Naive thymus-derived CD4-positive, alpha-beta T cell (primary cell): ENCODE measurements around the gene DUOXA2. TPM values are rescaled to one million over a fixed set of nuclear protein-coding genes. Genes with fewer than 3 reads are reported as not detected.

ENCODE experiments used
- ATAC-seq: fragments of 150-1000 bp; cut with Tn5 transposase; 2 replicates; pipeline ENCODE4 v1.10.0; 2021; ENCODE audit warnings: mild to moderate bottlenecking, moderate library complexity
- CTCF ChIA-PET: fragments of 350-600 bp; sonication (Branson Sonifier 250); formaldehyde crosslinking; loops from one replicate; lab custom pipeline; 2021; ENCODE audit warnings: antibody characterized with exemption; lab: Charles Lee
- POLR2A ChIA-PET: fragments of 350-600 bp; sonication (Branson Sonifier 250); formaldehyde crosslinking; loops from one replicate; lab custom pipeline; 2021; ENCODE audit warnings: antibody characterized with exemption, inconsistent platforms; lab: Charles Lee
- DNase-seq, 9 donors: peaks; one replicate each; pipeline versions ENCODE4 v3.0.0 to v3.0.0-alpha.2; 2020 to 2022; ENCODE audit warnings: mixed read lengths in 1 of 9
- H3K27ac ChIP-seq: one replicate; pipeline ENCODE4 v1.7.0; 2013; ENCODE audit warnings: mild to moderate bottlenecking, low read depth, low read length, moderate library complexity
- H3K27me3 ChIP-seq, 2 donors: one replicate each; pipeline ENCODE4 v1.7.0; 2013; ENCODE audit warnings: low read length in 2 of 2, mild to moderate bottlenecking in 2 of 2, moderate library complexity in 2 of 2; ENCODE audit not compliant: control insufficient read depth in 2 of 2, insufficient read depth in 2 of 2
- H3K36me3 ChIP-seq, 3 experiments: 1 replicate in 2 of 3; 2 replicates in 1 of 3; pipeline ENCODE4 v1.7.0; 2013; ENCODE audit warnings: low read length in 3 of 3, mild to moderate bottlenecking in 3 of 3, moderate library complexity in 1 of 3; ENCODE audit not compliant: insufficient read depth in 3 of 3, control insufficient read depth in 2 of 3
- H3K4me1 ChIP-seq, 2 donors: one replicate each; pipeline ENCODE4 v1.7.0; 2013; ENCODE audit warnings: low read length in 2 of 2, mild to moderate bottlenecking in 2 of 2, moderate library complexity in 1 of 2; ENCODE audit not compliant: control insufficient read depth in 2 of 2, insufficient read depth in 2 of 2
- H3K4me3 ChIP-seq: 2 replicates; pipeline ENCODE4 v1.7.0; 2013; ENCODE audit warnings: mild to moderate bottlenecking, low read length
- H3K9me3 ChIP-seq, 3 experiments: 1 replicate in 2 of 3; 2 replicates in 1 of 3; pipeline ENCODE4 v1.7.0; 2013; ENCODE audit warnings: low read length in 3 of 3; ENCODE audit not compliant: control insufficient read depth in 2 of 3
- H3K27ac Mint-ChIP-seq, 9 donors: one replicate each; pipeline ENCODE4 v1.8.0; 2020 to 2022; ENCODE audit warnings: mixed read lengths in 9 of 9, mild to moderate bottlenecking in 8 of 9, moderate library complexity in 5 of 9, inconsistent platforms in 2 of 9
- H3K27me3 Mint-ChIP-seq, 5 donors: one replicate each; pipeline ENCODE4 v1.8.0; 2021 to 2022; ENCODE audit warnings: mixed read lengths in 5 of 5, mild to moderate bottlenecking in 1 of 5
- H3K36me3 Mint-ChIP-seq, 5 donors: one replicate each; pipeline ENCODE4 v1.8.0; 2020 to 2022; ENCODE audit warnings: mixed read lengths in 5 of 5, mild to moderate bottlenecking in 3 of 5, inconsistent platforms in 1 of 5
- H3K4me1 Mint-ChIP-seq, 7 donors: one replicate each; pipeline ENCODE4 v1.8.0; 2020 to 2022; ENCODE audit warnings: mixed read lengths in 7 of 7, mild to moderate bottlenecking in 3 of 7, inconsistent platforms in 1 of 7
- H3K4me3 Mint-ChIP-seq, 10 donors: one replicate each; pipeline ENCODE4 v1.8.0; 2020 to 2022; ENCODE audit warnings: mild to moderate bottlenecking in 10 of 10, mixed read lengths in 10 of 10, moderate library complexity in 6 of 10, inconsistent platforms in 2 of 10
- H3K9me3 Mint-ChIP-seq, 11 donors: one replicate each; pipeline ENCODE4 v1.8.0; 2020 to 2022; ENCODE audit warnings: mixed read lengths in 11 of 11, mild to moderate bottlenecking in 4 of 11, inconsistent platforms in 1 of 11, moderate library complexity in 1 of 11
- intact Hi-C, 2 donors: fragments of 100-400 bp; cut with micrococcal nuclease; formaldehyde crosslinking; loops; one replicate each; pipeline ENCODE4 v1.15.1; 2023
- polyA plus RNA-seq, 2 donors: library from polyadenylated mRNA; unstranded; fragments of 300-500 nt; fragmentation: Illumina TruSeq; gene quantifications; one replicate each; pipeline ENCODE4 v1.2.3, GENCODE V29; 2021
- total RNA-seq, 6 experiments: library from RNA in 5 of 6; stranded (reverse) in 5 of 6; gene quantifications; 1 replicate in 5 of 6; 2 replicates in 1 of 6; pipeline ENCODE4 v1.2.3 and lab custom pipeline; 2021 to 2026

The DUOXA2 gene
- total and polyA plus RNA-seq, 7 experiments from 2014 or later, result not detected

- CTCF ChIA-PET, result no interaction called here
- intact Hi-C loops, result no loop called here
- peaks cover 0 to 3% (median 0%) of the 10 kb centered on the region in 3 experiments for H3K36me3 ChIP-seq
- peaks cover 0 to 4% (median 0%) of the 10 kb centered on the region in 7 donors for H3K4me1 Mint-ChIP-seq
- no peak overlapping the region for H3K4me3 Mint-ChIP-seq
- no peaks in the 10 kb centered on the region for H3K4me1 ChIP-seq
- H3K27ac Mint-ChIP-seq, result no peak overlapping the region
- no peak overlapping the region for H3K4me3 ChIP-seq
- H3K27me3 ChIP-seq, result no peaks in the 10 kb centered on the region
- no peaks in the 10 kb centered on the region for H3K9me3 Mint-ChIP-seq
- H3K9me3 ChIP-seq, result no peaks in the 10 kb centered on the region
- DNase-seq, result no peak
- peaks cover 0 to 10% (median 0%) of the 10 kb centered on the region in 5 donors for H3K36me3 Mint-ChIP-seq
- H3K27me3 Mint-ChIP-seq, result peaks cover 0 to 3% (median 0%) of the 10 kb centered on the region in 5 donors
- H3K27ac ChIP-seq, result no peak overlapping the region
- no peak for ATAC-seq
- POLR2A ChIA-PET, result no interaction called here
Observed at GRCh38 chr15:45147606-45148005, 33.5 kb downstream of the DUOXA2 start.

- Histone ChIP-seq H3K9me3 (no peaks in the 10 kb centered on the region), H3K36me3 (peaks cover 0 to 3% (median 0%) of the 10 kb centered on the region in 3 experiments), H3K27me3 (no peaks in the 10 kb centered on the region), H3K4me3 (no peak overlapping the region), H3K4me1 (no peaks in the 10 kb centered on the region), H3K27ac (no peak overlapping the region)
- no peak for DNase-seq
- intact Hi-C loops, result no loop called here
- Mint-ChIP-seq H3K9me3 (no peaks in the 10 kb centered on the region), H3K36me3 (peaks cover 0 to 11% (median 0%) of the 10 kb centered on the region in 5 donors), H3K27me3 (no peaks in the 10 kb centered on the region), H3K4me3 (no peak overlapping the region), H3K27ac (no peak overlapping the region), H3K4me1 (peaks cover 0 to 4% (median 0%) of the 10 kb centered on the region in 7 donors)
- ChIA-PET CTCF (no interaction called here), POLR2A (no interaction called here)
- no peak for ATAC-seq
Observed at GRCh38 chr15:45148076-45149059, 34.2 kb downstream of the DUOXA2 start.

GRCh38 chr15:45149060-45149459, 34.9 kb downstream of the DUOXA2 start:
- Mint-ChIP-seq H3K27me3 (no peaks in the 10 kb centered on the region), H3K9me3 (no peaks in the 10 kb centered on the region), H3K36me3 (peaks cover 0 to 11% (median 0%) of the 10 kb centered on the region in 5 donors), H3K4me1 (peaks cover 0 to 4% (median 0%) of the 10 kb centered on the region in 7 donors), H3K27ac (no peak overlapping the region), H3K4me3 (no peak overlapping the region)
- H3K27me3 ChIP-seq, result no peaks in the 10 kb centered on the region
- intact Hi-C loops, result no loop called here
- DNase-seq, result no peak
- H3K9me3 ChIP-seq, result no peaks in the 10 kb centered on the region
- no peak overlapping the region for H3K27ac ChIP-seq
- peaks cover 0 to 3% (median 0%) of the 10 kb centered on the region in 3 experiments for H3K36me3 ChIP-seq
- ChIA-PET CTCF (no interaction called here), POLR2A (no interaction called here)
- no peaks in the 10 kb centered on the region for H3K4me1 ChIP-seq
- H3K4me3 ChIP-seq, result no peak overlapping the region
- ATAC-seq, result no peak

- H3K36me3 Mint-ChIP-seq, result peaks cover 0 to 11% (median 0%) of the 10 kb centered on the region in 5 donors
- CTCF ChIA-PET, result no interaction called here
- no peak overlapping the region for H3K4me3 Mint-ChIP-seq
- Histone ChIP-seq H3K36me3 (peaks cover 0 to 3% (median 0%) of the 10 kb centered on the region in 3 experiments), H3K27ac (no peak overlapping the region), H3K9me3 (no peaks in the 10 kb centered on the region), H3K4me3 (no peak overlapping the region), H3K27me3 (no peaks in the 10 kb centered on the region), H3K4me1 (no peaks in the 10 kb centered on the region)
- no peak for DNase-seq
- H3K27me3 Mint-ChIP-seq, result no peaks in the 10 kb centered on the region
- no peak overlapping the region for H3K27ac Mint-ChIP-seq
- intact Hi-C loops, result no loop called here
- H3K9me3 Mint-ChIP-seq, result no peaks in the 10 kb centered on the region
- POLR2A ChIA-PET, result no interaction called here
- no peak for ATAC-seq
- peaks cover 0 to 3% (median 0%) of the 10 kb centered on the region in 7 donors for H3K4me1 Mint-ChIP-seq
Observed at GRCh38 chr15:45150481-45150880, 36.4 kb downstream of the DUOXA2 start.

- Mint-ChIP-seq H3K9me3 (no peaks in the 10 kb centered on the region), H3K27ac (peak overlapping the region in 1 of 9 donors; percentile 11), H3K36me3 (peaks cover 0 to 11% (median 0%) of the 10 kb centered on the region in 5 donors), H3K27me3 (no peaks in the 10 kb centered on the region), H3K4me1 (peaks cover 0 to 3% (median 0%) of the 10 kb centered on the region in 7 donors), H3K4me3 (no peak overlapping the region)
- Histone ChIP-seq H3K27ac (no peak overlapping the region), H3K27me3 (no peaks in the 10 kb centered on the region), H3K4me1 (no peaks in the 10 kb centered on the region), H3K9me3 (no peaks in the 10 kb centered on the region), H3K4me3 (no peak overlapping the region), H3K36me3 (peaks cover 0 to 3% (median 0%) of the 10 kb centered on the region in 3 experiments)
- intact Hi-C loops, result no loop called here
- ATAC-seq, result no peak
- POLR2A ChIA-PET, result no interaction called here
- no peak for DNase-seq
- CTCF ChIA-PET, result no interaction called here
Observed at GRCh38 chr15:45150997-45151396, 36.9 kb downstream of the DUOXA2 start.

- Histone ChIP-seq H3K27ac (no peak overlapping the region), H3K36me3 (peaks cover 0 to 3% (median 0%) of the 10 kb centered on the region in 3 experiments), H3K4me1 (no peaks in the 10 kb centered on the region), H3K9me3 (no peaks in the 10 kb centered on the region), H3K27me3 (no peaks in the 10 kb centered on the region), H3K4me3 (no peak overlapping the region)
- peak overlapping the region in 2 of 9 donors; percentile 30 to 56 for H3K27ac Mint-ChIP-seq
- ChIA-PET CTCF (no interaction called here), POLR2A (no interaction called here)
- H3K27me3 Mint-ChIP-seq, result no peaks in the 10 kb centered on the region
- intact Hi-C loops, result no loop called here
- no peak overlapping the region for H3K4me3 Mint-ChIP-seq
- H3K4me1 Mint-ChIP-seq, result peaks cover 0 to 5% (median 0%) of the 10 kb centered on the region in 7 donors
- no peak for DNase-seq
- H3K36me3 Mint-ChIP-seq, result peaks cover 0 to 11% (median 0%) of the 10 kb centered on the region in 5 donors
- H3K9me3 Mint-ChIP-seq, result no peaks in the 10 kb centered on the region
- ATAC-seq, result no peak
Observed at GRCh38 chr15:45151998-45152828, 38.1 kb downstream of the DUOXA2 start.
